CD4-positive, alpha-beta T cell treated with Interleukin-17A for 4 hours (primary cell): ENCODE data around the gene FOXP3.

ENCODE experiments used
- DNase-seq: peaks from one replicate; pipeline ENCODE4 v3.0.0-alpha.2; 2020; ENCODE audit warnings: mixed read lengths

Gene FOXP3

GRCh38 chrX:49247916-49248811 lies 16.3 kb downstream of the FOXP3 start:
- no peak for DNase-seq

GRCh38 chrX:49247346-49247745 lies 17.2 kb downstream of the FOXP3 start:
- no peak for DNase-seq

GRCh38 chrX:49246541-49246940 lies 18.0 kb downstream of the FOXP3 start:
- no peak for DNase-seq

GRCh38 chrX:49244207-49244606 lies 20.3 kb downstream of the FOXP3 start:
- no peak for DNase-seq

GRCh38 chrX:49243166-49243565 lies 21.3 kb downstream of the FOXP3 start:
- no peak for DNase-seq

- DNase-seq: no peak
Measured at GRCh38 chrX:49242545-49243066, 21.9 kb downstream of the FOXP3 start.

GRCh38 chrX:49238735-49239134 lies 25.8 kb downstream of the FOXP3 start:
- no peak for DNase-seq

- no peak for DNase-seq
Measured at GRCh38 chrX:49237060-49237459, 27.4 kb downstream of the FOXP3 start.

- DNase-seq: no peak
Measured at GRCh38 chrX:49233887-49234555, 30.5 kb downstream of the FOXP3 start.

GRCh38 chrX:49233176-49233575 lies 31.3 kb downstream of the FOXP3 start, which contains the start of gene CACNA1F:
TSS of gene CACNA1F (minus strand) at chrX:49233340. CDS start at chrX:49233309, 31 bp downstream.
- no peak for DNase-seq

GRCh38 chrX:49232525-49232924 lies 32.0 kb downstream of the FOXP3 start:
- DNase-seq: no peak

GRCh38 chrX:49231333-49232000 lies 33.0 kb downstream of the FOXP3 start:
- DNase-seq: no peak

GRCh38 chrX:49230500-49231232 lies 33.8 kb downstream of the FOXP3 start:
- DNase-seq: peak; percentile 72

GRCh38 chrX:49228185-49228584 lies 36.3 kb downstream of the FOXP3 start:
- no peak for DNase-seq

- DNase-seq: no peak
Measured at GRCh38 chrX:49227726-49228125, 36.8 kb downstream of the FOXP3 start.

GRCh38 chrX:49226946-49227345 lies 37.6 kb downstream of the FOXP3 start:
- no peak for DNase-seq

- DNase-seq: no peak
Measured at GRCh38 chrX:49225858-49226257, 38.7 kb downstream of the FOXP3 start.

GRCh38 chrX:49221868-49222267 lies 42.6 kb downstream of the FOXP3 start:
- no peak for DNase-seq

GRCh38 chrX:49220100-49220499 lies 44.4 kb downstream of the FOXP3 start:
- no peak for DNase-seq

- no peak for DNase-seq
Measured at GRCh38 chrX:49214996-49215526, 49.4 kb downstream of the FOXP3 start.

- no peak for DNase-seq
Measured at GRCh38 chrX:49214416-49214815, 50.1 kb downstream of the FOXP3 start.

- DNase-seq: no peak
Measured at GRCh38 chrX:49212861-49213260, 51.6 kb downstream of the FOXP3 start.
